Measurements from ENCODE around the gene DDX56.

DNA sequence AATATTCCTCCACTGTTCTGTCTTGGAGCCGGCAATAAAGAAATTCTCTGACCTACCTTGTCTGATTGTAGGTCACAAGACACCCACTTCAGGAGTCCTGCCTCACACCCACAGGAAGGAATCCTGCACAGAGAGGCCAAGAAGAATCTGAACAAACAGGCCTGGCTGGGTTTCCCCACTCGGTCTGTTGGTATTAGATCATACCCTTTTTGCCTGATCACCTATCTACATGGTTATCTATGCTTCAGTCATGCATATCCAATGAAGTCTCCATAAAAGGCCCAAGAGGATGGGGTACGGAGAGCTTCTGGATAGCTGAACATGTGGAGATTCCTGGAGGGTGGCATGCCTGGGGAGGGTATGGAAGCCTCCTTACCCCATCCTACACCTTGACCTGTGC, 45.0 kb upstream of the DDX56 start:
- TF ChIP-seq, protein P1, sequence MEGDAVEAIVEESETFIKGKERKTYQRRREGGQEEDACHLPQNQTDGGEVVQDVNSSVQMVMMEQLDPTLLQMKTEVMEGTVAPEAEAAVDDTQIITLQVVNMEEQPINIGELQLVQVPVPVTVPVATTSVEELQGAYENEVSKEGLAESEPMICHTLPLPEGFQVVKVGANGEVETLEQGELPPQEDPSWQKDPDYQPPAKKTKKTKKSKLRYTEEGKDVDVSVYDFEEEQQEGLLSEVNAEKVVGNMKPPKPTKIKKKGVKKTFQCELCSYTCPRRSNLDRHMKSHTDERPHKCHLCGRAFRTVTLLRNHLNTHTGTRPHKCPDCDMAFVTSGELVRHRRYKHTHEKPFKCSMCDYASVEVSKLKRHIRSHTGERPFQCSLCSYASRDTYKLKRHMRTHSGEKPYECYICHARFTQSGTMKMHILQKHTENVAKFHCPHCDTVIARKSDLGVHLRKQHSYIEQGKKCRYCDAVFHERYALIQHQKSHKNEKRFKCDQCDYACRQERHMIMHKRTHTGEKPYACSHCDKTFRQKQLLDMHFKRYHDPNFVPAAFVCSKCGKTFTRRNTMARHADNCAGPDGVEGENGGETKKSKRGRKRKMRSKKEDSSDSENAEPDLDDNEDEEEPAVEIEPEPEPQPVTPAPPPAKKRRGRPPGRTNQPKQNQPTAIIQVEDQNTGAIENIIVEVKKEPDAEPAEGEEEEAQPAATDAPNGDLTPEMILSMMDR (IDR thresholded peaks at IDR 0.05): no peak
- TF ChIP-seq POLR2A (IDR thresholded peaks at IDR 0.05): no peak
